ENCODE measurements around the gene CCDC9B.

The CCDC9B gene

DNA sequence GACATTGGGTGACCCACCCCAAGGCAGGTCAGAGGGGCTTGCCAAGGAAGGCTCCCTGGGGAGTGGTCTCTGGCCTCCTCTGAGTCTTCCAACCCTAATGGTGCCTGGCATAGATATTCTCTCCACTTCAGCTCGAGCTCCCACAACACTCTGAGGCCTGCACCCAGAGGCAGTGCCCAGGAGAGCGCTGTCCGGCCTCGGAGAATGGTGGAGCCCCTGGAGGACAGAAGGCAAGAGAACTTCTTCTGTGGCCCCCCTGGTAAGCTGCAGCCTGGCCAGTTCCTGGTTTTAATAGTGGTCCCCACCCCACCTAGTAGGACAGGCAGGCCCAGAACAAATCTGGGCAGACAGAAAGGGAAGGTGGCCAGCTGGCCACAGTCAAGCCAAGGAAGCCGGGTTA is 24.3 kb upstream of the CCDC9B start:
- no peak for DNase-seq

DNA sequence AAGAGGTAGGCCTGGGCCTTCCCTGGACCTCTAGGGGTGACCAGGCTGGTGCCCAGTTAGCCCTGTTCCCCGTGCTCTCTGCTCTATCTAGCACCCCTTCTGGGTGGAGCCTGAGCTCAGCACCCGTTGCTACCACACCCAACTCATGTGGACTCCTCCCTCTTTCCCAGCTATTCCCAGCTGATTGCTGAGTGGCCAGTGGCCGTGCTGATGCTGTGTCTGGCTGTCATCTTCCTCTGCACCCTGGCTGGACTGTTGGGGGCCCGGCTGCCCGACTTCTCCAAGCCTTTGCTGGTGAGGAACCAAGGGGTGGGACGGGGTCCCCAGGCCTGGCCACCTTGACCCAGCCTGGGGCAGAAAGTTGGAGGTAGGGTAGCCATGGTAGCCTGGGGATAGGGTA is 23.5 kb upstream of the CCDC9B start:
- DNase-seq, result no peak

DNA sequence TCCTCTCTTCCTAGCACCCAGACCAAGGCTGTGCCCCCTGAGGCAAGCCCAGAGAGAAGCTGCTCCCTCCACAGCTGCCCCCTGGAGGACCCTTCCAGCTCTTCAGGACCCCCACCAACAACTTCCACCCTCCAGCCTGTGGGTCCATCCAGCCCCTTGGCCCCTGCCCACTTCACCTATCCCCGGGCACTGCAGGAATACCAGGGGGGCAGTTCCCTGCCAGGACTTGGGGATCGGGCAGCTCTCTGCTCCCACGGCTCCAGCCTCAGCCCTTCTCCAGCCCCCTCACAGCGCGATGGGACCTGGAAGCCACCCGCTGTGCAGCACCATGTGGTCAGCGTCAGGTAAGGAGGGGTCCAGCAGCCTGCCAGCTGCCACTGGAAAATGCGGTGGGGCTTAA is 22.9 kb upstream of the CCDC9B start:
- no peak for DNase-seq

DNA sequence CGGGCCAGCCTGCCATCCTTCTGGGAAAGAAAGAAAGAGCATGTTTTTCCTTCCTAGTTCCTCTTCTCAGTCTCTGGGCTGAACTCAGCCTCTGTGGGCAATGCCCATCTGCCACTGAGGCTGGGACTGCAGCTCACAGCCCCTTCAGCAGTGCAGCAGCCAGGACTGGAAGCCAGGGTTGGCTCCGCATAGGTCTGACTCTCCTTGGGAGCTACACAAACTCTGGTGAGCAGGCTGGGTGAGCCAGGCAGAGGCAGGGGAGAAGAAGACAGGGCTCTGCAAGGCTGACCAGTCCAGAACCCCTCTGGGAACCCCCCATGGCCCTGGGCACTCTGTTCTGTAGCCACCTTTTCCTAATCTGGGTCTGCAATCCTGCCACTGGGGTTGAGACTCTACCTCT is 20.9 kb upstream of the CCDC9B start:
- no peak for DNase-seq

DNA sequence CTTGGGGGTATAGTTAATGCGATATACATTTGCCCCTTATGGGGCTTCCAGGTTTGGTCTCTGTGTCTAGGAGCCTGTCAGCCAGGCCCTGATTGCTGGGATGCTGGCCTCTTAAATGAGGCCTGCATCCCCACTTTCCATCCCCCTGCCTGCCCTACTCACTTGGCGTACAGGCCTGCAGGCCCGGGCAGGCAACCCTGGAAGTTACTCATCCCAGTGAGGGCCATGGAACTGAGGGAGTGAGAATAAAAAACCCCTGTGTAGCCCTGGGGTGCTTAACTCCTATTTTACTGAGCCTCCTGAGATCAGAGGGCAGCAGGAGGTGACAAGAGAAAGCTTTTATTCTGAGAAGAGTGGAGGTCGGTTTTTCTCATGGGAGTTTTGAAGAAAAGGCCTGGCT is 19.3 kb upstream of the CCDC9B start:
- DNase-seq, result no peak

DNA sequence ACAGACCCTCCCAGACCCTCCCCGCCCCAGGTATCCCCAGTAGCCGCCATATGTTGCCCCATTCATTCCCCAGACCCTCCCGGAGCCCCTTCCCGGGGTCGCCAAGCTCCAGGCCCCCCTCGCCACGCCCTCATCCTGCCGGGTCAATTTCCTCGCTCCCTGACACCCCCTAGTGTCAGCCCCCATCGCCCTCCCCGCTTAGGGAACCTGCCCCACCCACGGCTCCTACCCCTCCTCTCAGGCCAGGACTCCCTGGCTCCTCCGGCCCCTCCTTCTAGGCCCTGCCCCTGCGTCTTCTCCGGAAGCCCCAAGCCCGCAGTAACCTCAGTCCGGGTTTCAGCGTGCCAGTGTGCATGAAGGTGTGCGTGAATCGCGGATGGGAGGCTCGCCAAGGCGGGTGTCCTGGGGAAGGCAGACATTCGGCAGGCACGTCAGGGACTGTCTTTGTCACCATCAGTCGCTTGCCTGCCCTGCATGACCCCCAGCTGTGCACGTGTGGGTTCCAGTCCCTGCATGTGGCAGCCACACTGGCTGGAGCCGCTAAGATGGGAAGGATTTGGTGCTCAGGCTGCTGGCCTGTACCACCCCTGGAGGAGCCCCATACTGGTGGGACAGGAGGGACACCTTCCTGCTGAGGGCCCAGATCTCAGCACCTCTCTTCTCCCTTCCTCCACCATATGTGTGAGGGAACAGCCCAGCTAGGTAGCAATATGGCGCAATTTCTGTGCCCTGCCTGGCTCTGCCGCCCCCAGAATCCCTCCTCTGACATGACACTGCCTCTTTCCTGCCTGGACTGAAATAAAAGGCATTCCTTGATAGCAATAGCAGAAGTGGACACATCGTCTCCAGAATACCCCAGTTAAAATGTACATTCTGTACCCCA is 18.0 kb upstream of the CCDC9B start:
- peak; percentile 56 for DNase-seq

DNA sequence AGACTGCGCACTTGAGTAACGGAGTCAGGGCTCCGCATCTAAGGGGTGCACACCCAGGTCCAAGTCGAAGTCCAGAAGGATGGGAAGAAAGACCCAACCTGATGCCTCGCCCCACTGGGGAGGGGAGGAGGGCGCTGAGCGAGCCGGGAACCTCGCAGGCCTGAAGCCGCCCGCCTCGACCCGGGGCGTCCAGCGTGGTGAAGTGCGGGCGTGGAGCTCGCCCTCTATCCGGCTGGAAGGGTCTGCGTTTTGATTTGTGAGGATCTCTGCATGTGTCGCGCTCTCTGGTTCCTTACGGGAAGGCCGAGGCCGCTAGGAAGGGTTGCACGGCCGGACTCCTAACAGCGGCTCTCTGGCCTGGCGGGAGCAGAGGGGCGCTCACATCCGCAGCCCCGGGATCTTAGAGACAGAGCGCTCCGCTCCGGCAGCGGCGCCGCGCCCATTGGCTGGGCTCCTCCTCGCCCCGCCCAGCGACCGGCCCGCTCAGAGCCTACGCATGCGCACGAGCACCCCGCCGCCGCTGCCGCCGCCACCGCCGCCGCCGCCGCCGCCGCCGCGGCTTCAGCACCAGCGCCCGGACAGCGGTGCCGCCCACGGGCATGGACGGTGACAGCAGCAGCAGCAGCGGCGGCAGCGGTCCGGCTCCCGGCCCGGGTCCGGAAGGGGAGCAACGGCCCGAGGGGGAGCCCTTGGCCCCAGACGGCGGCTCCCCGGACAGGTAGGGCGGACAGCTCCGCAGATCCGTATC is 17.2 kb upstream of the CCDC9B start, which contains the start of gene DISP2:
Gene DISP2, plus strand, starts transcription at position 497 of the 748 bp plus-strand sequence. Its CDS starts 103 bp downstream, at position 600.
- DNase-seq, result peak; percentile 86

DNA sequence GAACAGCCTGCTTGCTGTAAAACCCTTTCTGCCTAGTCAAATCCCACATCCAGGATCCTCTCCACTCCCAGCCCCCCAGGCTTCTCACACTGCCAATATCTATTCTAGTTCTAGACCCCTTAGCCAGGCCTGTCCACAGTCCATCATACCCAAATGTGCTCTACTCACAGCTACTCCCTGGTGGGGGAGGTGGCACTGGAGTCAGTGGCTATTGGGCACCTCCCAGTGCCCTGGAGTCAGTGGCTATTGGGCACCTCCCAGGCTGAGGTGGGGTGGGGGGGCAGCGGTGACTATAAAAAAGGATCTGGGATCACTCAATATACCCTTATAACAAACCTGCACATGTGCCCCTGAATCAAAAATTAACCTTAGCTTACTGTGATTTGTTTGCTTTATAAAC is 16.5 kb upstream of the CCDC9B start:
- no peak for DNase-seq

DNA sequence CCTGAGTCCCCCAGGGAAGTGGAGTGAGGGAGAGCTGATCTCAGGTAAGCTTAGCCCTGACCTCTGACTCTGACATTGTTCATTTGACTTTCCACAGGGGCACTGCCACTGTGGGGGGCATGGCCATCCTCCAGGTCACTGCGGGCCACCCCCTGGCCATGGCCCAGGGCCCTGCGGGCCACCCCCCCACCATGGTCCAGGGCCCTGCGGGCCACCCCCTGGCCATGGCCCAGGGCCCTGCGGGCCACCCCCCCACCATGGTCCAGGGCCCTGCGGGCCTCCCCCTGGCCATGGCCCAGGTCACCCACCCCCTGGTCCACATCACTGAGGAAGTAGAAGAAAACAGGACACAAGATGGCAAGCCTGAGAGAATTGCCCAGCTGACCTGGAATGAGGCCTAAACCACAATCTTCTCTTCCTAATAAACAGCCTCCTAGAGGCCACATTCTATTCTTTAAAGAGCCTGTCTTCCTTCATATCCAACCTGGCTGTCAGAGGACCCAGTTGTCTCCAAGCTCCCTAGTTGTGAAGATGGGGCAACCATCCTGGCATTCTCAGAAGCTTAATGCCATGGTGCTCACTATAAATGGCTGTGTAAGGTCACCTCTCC is 15.3 kb upstream of the CCDC9B start:
- no peak for DNase-seq

DNA sequence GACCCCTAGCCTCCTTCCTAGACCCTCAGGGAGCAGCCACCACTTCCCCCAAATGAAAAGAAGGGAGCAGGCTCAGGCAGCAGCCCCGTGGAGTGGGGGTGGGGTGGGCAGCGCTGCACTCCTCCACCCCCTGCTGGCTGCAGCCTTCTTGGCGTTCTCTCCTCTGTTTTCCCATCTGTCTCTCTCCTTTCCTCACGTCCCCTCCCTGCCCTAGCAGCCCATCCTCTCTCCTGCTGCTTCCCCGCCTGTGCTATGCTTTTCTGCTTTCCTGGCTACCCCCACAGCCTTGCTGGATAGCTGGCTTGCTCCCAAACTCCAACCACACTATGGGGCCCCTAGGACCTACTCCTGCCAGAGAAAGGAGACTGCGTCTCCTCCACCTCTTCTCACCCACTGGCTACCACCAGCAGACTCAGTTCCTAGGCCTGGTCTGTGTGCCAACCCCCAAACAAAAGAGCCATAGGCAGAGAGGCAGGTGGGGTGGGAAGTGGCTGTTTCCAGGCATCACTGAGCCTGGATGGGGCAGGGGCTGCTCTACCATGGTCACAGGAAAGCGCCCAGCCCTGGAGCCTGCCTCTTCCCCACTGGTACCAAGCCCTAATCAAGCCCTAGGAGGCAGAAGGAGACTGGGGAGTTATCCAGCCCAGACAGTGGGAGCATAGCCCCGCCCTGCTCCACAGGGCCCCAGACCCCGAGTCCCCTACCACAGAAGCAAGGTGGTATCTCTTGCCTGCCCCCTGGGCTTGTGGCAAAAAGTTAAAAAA is 13.9 kb upstream of the CCDC9B start:
- no peak for DNase-seq

DNA sequence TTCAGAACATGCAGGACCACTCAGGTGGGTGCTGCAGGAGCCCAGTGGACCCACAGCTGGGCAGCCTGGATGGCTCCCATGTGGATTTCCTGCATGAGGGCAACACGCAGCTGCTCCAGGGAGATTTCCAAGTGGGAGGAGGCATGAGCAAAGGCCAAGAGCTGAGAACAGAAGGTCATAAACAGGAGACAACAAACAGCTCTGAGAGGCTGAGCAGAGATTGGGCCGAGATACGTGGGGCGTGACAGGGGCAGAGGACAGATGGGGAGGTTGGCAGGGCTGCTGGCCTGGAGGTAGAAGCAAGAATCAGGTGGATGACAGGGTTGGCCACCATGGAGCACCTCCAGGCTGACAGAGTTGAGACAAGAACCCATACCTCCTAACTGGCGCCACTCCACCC is 13.0 kb upstream of the CCDC9B start:
- no peak for DNase-seq

DNA sequence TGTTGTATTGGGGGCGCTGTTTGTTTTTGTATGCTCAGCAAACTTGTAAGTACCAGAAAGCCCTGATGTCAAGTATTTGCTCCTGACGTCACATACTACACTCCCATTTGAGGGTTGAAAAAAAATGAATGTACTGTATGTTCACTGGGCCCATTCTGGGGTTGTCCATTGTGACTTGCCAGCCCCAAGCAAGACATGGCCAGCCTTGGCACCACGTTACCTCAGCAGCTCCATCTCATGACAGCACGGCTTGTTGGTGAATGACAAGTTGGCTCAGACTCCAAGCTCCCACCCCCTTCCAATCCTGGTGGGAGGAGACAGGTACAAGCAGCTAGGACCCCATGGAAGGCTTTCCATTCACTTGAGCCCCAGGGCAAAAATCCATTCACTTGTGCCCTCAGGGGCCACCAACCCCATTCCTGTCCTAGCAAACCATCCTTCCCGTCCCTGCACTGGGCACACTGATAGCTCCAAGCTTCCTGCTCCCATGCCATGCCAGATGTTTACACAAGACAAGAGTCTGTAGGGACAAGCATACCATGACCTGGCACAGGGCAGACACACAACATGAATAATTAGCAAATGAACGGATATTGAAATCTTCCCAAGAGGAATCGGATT is 11.7 kb upstream of the CCDC9B start:
- no peak for DNase-seq

DNA sequence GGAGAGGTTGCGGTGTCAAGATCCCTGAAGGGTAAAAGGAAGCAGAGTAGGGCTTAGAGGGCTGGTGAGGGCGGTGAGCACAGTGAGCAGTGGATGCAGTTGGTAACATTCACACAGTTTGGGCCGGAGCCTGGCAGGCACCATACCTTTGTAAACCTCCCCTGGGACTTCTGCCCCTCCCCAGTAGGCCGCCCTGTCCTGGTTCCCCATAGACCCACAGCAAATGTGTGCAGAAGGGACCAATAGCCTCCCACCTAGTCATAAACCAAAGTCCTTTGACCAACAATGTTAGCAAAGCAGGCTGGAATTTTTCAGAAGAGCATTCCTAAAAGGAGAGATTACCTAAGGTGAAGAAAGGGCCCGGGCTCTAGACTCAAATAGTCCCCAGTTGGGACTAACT is 8.4 kb upstream of the CCDC9B start:
- DNase-seq, result no peak

DNA sequence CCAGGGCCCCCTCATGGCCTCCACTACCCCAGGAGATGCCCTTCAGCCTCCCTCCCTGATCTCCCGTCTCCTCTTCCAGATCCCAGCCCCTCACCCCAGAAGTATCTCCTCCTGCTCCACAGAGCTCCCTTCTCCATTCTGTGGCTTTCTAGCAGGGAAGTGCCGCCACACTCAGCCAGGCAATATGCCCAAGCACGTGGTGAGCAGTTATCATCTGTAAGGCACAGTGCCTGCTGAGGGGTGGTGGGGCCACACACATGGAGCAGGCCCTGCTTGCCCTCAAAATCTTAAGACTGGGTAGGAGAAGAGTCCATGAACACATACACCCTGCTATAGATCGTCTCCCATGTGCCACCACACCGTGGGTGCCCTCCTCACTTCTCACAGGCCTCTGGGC is 7.7 kb upstream of the CCDC9B start:
- no peak for DNase-seq

DNA sequence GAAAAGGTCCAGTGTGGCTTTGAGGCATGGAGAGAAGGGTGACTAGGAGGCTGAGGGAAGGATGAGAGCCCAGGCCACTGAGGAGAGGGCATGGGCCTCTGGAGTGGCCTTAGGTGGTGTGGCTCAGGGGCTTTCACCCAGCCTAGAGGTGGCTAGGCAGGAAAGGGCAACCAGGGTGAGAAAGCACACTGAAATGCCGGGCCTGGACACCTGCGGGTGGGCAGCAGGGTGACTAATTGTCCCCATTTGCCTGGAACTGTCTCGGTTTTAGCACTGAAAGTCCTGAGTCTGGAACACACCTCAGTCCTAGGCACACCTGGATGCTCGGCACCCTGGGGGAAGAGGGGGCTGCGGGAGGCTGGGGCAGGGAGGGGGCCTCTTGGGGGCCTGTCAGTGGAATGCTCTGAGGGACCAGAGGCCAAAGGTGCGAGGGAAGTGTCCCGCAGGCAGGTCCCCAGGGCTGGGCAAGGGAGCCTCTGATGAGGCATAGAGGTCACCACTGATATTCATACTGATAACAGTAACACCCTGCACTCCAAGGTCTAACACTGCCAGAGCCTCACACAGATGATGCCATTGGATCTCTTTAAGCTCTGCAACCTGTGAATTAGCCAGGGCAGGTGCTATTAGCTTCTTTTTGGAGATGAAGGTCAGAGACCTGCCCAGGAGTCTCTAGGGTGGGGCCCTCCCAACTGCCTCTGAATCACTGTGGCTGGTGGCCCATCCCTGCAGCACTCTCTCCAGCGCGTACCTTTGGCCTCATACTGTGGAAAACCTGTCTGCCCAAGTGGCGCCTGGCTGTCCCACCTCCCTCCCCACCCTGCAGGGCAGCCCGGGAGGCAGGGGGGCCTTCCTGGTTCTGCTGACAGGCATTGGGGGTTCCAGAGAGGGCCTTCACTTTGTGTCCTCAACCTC is 7.1 kb upstream of the CCDC9B start:
- DNase-seq, result no peak

DNA sequence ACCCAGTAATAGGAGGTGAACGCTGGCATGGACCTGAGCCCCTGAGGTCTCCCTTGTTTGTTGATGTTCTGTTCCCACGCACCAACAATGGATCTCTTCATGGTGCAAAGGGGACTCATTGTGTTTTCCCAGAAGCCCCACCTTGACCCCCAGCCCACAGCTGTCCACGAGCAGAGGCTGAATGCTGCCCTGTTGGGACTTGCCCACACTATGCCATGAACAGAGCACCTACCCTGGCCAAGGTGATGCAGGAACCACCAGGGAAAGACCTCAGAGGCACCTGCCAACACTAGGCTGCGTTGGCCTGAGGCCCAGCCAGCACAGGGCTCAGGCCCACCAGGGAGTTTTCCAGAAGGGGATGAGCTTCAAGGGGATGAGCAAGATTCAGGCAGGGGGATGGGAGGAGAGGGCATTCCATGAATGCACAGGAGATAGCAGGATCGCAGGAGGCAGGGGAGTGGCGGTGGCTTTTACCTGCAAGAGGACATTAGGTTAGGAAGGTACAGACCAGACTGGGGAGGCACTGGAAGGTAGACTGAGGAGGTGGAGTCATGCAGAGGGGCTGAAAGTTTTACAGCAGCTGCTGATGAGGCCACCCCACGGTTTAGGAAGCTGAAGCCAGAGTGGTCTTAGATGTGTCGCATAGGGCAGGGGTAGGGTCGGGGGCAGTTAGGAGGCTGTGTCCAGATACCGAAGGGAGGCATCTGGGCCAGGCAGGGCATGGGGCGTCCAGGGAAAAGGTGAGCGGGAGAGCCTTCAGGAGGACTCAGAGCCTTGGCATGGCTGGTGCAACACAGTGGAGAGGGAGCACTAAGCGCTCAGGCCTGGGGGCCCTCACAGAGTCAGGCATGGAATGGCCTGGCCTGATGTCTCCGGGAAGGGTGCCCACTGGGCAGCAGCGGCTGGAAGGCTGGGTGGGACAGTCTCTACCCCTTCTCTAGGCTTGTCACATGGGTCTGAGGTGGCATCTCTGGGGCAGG is 6.1 kb upstream of the CCDC9B start:
- no peak for DNase-seq

DNA sequence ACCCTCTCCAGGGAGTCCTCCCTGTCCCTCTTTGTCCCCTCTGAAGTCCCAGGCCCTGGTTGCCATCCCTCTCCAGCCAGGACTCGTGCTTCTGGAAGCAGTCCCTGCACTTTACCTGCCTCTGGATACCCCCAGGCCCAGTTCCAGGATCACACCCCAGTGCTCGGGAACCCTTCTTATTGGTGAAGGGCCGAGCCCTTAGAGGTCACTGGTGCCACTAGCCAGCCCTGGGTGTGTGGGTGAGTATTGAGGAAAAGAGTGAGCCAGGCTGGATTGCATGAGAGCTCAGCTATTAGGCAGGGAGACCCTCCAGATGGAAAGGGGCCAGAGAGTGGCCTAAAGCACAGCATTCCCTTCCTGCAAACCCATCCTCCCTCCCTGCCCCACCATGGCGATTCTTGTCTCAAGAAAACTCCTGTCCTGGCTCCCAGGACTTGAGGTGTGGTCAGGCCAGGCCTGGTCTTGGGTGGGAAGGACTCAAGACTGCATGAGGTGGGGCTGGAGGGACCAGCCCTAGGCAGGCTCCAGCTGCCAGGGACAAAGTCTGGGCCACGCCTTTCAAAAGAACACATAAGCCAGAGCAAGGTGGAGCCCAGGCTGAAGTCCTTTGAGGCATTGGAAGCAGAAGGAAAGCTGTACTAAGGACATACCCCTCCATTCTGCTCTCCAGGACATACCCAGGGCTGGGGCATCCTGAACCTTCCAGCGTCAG is 5.3 kb upstream of the CCDC9B start:
- DNase-seq, result no peak

DNA sequence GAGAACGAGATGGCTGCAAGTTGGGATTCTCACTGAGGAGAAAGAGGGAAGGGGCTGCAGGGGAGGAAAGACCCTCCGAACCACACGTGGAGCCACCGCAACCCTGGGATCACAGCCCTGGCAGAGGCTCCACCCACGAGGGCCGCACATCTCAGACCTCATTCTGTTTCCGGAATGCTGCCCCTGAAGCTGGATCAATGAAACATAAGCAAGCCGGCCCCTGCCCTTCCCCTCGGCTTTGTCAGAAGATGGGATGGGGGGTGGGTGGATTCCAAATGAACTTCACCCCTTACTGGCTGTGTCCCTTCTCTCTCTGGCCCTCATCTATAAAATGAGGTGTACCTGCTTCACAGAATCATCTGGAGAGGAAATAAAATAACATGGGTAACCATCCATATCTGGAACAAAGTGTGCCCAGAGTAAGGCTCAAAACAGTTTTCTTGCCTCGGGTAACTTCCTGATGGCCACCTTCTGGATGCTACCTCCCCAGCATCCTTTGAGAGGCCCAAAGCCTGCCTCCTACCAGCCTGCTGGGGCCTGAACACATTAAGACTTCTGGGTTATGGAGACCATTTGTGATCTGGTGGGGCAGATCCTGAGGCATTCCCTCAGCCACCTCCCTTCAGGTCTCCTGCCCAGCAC is 4.6 kb upstream of the CCDC9B start:
- DNase-seq, result no peak

DNA sequence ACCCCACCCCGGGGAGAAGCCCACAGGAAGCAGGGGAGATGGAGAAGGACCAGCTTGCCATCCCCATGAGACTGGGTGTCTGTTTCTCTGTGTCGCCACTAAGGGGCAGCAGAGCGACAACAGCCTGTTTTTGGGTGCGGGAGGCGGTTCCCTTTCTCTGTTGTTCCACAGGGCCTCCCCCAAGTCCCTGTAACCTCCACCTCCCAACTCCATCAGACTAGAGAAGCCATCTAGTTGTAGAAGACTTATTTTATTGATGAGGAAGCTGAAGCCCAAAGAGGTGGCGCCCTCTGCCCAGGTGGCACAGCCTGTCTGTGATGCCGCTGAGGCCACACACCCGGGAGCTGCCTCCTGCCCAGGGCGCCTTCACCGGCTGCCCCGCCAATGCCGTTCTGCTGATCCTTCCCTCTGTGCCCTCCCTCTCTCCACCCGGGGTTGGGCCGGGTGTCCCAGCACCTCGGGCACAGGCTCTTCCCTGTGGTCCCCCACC is 3.9 kb upstream of the CCDC9B start:
- peak; percentile 75 for DNase-seq

Measured in activated CD4-positive, alpha-beta T cell treated with anti-CD3 and anti-CD28 coated beads, Interleukin-2, amount 50 U/mL, for 16 hours (primary cell).